ENCODE results near the gene CAMK1D. TPM values are rescaled to one million over a fixed set of nuclear protein-coding genes. Genes with fewer than 3 reads are reported as not detected.

CAMK1D gene
- total RNA-seq, 1 experiment from 2014 or later: 6.3 TPM

GRCh38 chr10:12615296-12616220 lies 266.2 kb downstream of the CAMK1D start:
- Histone ChIP-seq H2AK5ac (ENCODE audit: insufficient read length, low read length) (no peak overlapping the region), H2BK120ac (ENCODE audit: low read depth, low read length, poor library complexity, severe bottlenecking) (no peak overlapping the region), H3T11ph (ENCODE audit: low read length) (no peak overlapping the region), H2BK15ac (ENCODE audit: low read depth, low read length) (no peak overlapping the region), H2BK5ac (ENCODE audit: insufficient read length, low read length) (no peak overlapping the region), H4K91ac (ENCODE audit: insufficient read length, low read depth, low read length) (no peak overlapping the region), H3K27me3 (ENCODE audit: insufficient read depth, low read length) (no peaks in the 10 kb centered on the region), H3K9me3 (ENCODE audit: control insufficient read depth, low read depth, low read length) (no peaks in the 10 kb centered on the region), H3K9ac (ENCODE audit: extremely low read depth, insufficient read length, low read length) (no peak overlapping the region), H3K23me2 (ENCODE audit: insufficient read length, low read depth, low read length, poor library complexity, severe bottlenecking) (no peaks in the 10 kb centered on the region), H3K79me2 (ENCODE audit: insufficient read depth, low read length) (no peaks in the 10 kb centered on the region), H3K4me2 (ENCODE audit: insufficient read depth, insufficient read length, low read length) (no peak overlapping the region), H3K23ac (ENCODE audit: insufficient read length, low read depth, low read length) (no peak overlapping the region), H4K20me1 (ENCODE audit: control insufficient read depth, insufficient read depth, insufficient read length) (no peaks in the 10 kb centered on the region), H3K56ac (ENCODE audit: insufficient read length, low read depth, low read length) (no peak overlapping the region), H3K4ac (ENCODE audit: low read depth, low read length) (no peak overlapping the region), H2AFZ (ENCODE audit: low read length) (no peak overlapping the region), H2BK12ac (ENCODE audit: insufficient read length, low read depth, low read length) (no peak overlapping the region), H4K8ac (replicated peaks; ENCODE audit: insufficient read length, low read depth, low read length) (no peak overlapping the region), H3K27ac (ENCODE audit: insufficient read length, low read depth, low read length) (no peak overlapping the region), H3K18ac (ENCODE audit: insufficient read length, low read depth, low read length) (no peak overlapping the region), H3K14ac (ENCODE audit: insufficient read depth, low read length) (no peak overlapping the region), H3K79me1 (ENCODE audit: insufficient read depth, low read depth, low read length, poor library complexity, severe bottlenecking) (no peaks in the 10 kb centered on the region), H3K4me1 (ENCODE audit: insufficient read depth, low read length) (no peaks in the 10 kb centered on the region), H2BK20ac (ENCODE audit: low read depth, low read length, poor library complexity, severe bottlenecking) (no peak overlapping the region), H4K5ac (ENCODE audit: insufficient read length, low read depth, low read length) (no peak overlapping the region)
- DNase-seq: no peak
- Mint-ChIP-seq H3K27ac (no peak overlapping the region), H3K4me1 (no peaks in the 10 kb centered on the region), H3K27me3 (ENCODE audit: low read depth) (no peaks in the 10 kb centered on the region; the same call in 1 of the 2 replicates), H3K9me3 (no peaks in the 10 kb centered on the region), H3K36me3 (ENCODE audit: insufficient read depth in 1 of 3, low read depth in 3 of 3) (no peaks in the 10 kb centered on the region), H3K4me3 (no peak overlapping the region)
- 100% methylated on average over 14 of the region's 17 CpGs for WGBS (ENCODE audit: extremely low coverage, insufficient read length, low lambda C conversion rate)
- no peak for TF ChIP-seq CTCF (conservative IDR thresholded peaks at IDR 0.05)

All from H9 (cell line).